Fibroblast of gingiva (primary cell): ENCODE results near the gene GLRX5.
A peak's percentile ranks its signal among the peaks of the same experiment; 100 is the strongest.
"Not testable (repeated sequence)": the region's sequence is repeated elsewhere in the genome, so short reads cannot be mapped to it uniquely, and the experiment has no call there.

ENCODE experiments used
- DNase-seq: peaks from one replicate; pipeline ENCODE4 v3.0.0-alpha.2; 2011; ENCODE audit warnings: low read depth

GLRX5 gene

DNA sequence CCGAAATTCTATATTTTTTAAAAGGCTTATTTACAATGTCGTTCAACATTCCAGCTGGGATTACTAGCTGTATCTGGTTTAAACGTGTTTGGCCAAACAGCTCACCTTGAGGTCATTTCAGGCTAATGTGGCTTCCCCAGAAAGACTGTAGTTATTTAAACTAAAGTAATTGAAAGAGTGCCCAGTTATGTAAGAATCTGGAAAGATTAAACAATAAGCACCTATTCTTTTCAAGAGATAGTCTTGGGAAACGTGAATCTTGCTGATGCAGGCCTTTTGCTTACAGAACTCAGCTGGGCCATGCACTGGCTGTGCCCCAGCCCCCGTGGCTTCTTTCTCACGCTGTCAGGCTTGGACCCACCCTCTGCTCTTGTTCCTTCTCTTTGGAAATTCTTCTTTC, 24.4 kb downstream of the GLRX5 start:
- DNase-seq, result no peak

DNA sequence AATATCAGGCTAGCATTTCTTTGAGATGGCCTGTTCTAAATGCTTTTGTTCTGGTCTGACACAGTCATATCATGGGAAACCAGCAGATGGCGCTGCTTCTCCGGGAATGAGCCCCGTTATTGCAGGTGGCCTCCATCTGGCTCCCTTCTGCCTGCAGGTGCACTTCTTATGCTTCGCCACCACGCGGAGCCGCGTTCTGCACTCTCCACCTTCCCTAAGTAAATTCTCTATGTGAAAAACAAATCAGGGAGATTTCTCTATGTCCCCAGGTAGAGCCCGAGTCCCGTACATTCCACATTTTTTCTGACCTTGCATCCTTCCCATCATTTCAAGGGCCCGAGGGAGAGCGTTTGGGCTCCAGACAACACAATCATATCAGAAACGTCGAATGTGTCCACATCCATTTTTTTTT, 26.2 kb downstream of the GLRX5 start:
- peak; percentile 60 for DNase-seq

- DNase-seq, result peak; percentile 30
Measured at GRCh38 chr14:95562892-95563685, 28.2 kb downstream of the GLRX5 start.

DNA sequence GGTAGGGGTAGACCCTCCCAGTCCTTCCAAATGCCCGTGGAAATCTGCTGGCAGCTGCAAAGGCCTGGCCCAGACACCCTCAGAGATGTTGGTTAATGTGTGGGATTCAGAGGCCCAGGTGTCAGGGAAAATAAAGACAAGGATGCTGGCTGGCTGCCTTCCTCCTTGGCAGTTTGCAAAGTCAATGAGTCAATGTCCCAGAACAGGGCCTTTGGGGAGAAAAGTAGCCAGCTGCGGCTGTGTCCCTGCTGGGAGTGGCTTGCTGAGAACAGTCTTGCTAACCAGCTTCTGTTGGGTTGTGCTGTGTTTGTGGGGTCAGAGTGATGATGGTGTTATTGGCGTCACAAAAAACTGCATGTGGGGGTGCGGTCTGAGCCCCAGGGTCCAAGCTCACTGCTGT, 29.2 kb downstream of the GLRX5 start:
- DNase-seq, result peak; percentile 22

DNA sequence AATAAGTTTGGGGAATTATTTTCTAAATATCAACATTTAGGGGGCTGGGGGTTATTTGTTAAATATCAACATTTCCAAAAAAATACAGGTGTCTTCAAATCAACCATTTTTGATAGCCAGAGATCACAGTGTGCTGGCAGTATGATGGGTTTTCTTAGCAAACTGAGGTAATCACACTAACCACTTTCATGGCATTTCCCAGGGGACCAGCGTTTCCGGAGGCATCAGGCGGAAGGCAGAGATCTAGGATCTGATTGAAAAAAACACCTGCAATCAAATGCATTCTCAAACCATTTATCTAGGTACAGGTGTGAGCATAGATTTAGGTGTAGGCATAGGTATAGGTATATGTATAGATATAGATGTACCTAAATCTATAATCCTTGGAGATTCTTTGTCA, 34.6 kb downstream of the GLRX5 start:
- no peak for DNase-seq

GRCh38 chr14:95573313-95573712, 38.5 kb downstream of the GLRX5 start:
- no peak for DNase-seq

DNA sequence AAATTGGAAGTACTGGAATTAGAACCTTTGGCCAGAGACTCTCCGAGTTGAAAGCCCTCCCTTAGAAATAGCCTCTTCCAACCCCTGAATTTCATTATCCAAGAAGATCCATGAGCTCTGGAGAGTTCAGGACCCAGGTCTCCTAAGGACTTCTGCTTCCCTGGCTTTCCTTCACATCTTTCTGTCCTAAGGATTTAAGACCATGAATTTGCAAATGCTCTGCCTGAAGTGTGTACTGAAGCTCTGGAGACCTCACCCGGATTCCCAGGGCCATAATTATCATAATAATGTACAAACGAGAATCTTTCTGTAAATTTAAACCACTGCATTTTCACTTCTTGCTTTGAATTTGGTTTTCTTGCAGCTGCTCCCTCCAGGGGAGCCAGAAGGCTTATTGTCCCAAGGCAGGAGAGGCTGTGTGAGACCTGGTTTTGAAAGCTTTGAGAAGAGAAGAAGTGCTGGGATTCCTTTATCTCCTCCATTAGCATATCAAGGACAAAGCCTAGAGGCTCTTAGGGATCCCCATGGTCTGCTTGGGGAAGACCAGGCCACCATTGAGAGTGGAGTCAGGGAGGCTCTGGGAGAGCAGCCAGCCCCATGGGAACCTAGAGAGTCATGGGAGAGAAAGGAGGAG, 41.1 kb downstream of the GLRX5 start:
- DNase-seq, result no peak

- DNase-seq, result no peak
Measured at GRCh38 chr14:95577067-95577800, 42.4 kb downstream of the GLRX5 start.

- no peak for DNase-seq
Measured at GRCh38 chr14:95577870-95578269, 43.0 kb downstream of the GLRX5 start.

- not testable (repeated sequence) for DNase-seq
Measured at GRCh38 chr14:95583836-95584617, 49.2 kb downstream of the GLRX5 start.

DNA sequence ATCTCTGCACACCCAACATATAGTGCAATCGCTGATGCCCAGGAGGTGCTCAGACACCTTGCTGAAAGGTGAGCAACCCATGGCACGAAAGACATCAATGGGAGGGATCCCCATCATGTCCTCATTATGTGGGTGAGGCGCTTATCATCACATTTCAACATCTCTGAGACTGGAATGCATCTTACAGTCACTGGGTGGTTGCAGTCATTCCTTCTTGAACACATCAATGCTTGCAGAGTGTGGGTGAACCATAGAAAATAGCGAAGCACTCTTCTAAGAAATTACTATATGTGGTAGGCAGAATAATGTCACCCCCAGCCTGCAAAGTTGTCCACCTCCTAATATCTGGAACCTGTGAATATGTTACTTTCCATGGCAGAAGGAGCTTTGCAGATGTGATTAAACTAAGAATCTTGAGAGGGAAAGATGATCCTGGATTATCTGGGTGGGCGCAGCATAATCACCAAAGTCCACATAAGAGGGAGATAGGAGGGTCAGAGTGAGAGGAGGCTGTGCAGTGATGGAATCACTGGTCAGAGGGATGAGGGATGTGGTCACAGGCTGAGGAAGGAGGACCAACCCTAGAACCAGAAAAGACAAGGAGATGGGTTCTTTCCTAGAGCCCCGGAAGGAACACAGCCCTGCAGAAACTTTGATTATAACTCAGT, 51.2 kb downstream of the GLRX5 start:
- no peak for DNase-seq

- DNase-seq, result not testable (repeated sequence)
Measured at GRCh38 chr14:95591182-95591581, 56.3 kb downstream of the GLRX5 start.
